HEK293 (cell line): ENCODE data around the gene WDR64.

Experiments
- CTCF ChIA-PET: fragments of 350-600 bp; formaldehyde crosslinking; extraction: SDS; loops from one replicate; lab custom pipeline; 2021; ENCODE audit warnings: antibody characterized with exemption; lab: Yijun Ruan, JAX
- POLR2A ChIA-PET: fragments of 300-600 bp; formaldehyde crosslinking; extraction: SDS; loops from one replicate; lab custom pipeline; 2020; ENCODE audit warnings: antibody characterized with exemption, inconsistent platforms; lab: Yijun Ruan, JAX
- H3K27ac ChIP-seq: fragments of 200-500 bp; sonication (Bioruptor generic); 2 replicates; pipeline ENCODE4 v1.5.1; 2014; ENCODE audit warnings: low read depth, low read length, control low read depth, inconsistent platforms; ENCODE audit errors: extremely low read depth
- H3K36me3 ChIP-seq, 2 experiments: fragments of 200-500 bp in 1 of 2; sonication (Bioruptor generic) in 1 of 2; 1 replicate in 1 of 2; 2 replicates in 1 of 2; pipeline ENCODE4 v1.5.1; 2014 to 2017; ENCODE audit warnings: inconsistent platforms in 2 of 2, low read length in 2 of 2; ENCODE audit not compliant: control insufficient read depth in 2 of 2, insufficient read depth in 1 of 2
- H3K4me1 ChIP-seq: fragments of 200-500 bp; sonication (Bioruptor generic); 2 replicates; pipeline ENCODE4 v1.5.1; 2014; ENCODE audit warnings: mild to moderate bottlenecking, low read length, inconsistent platforms; ENCODE audit not compliant: control insufficient read depth, insufficient read depth
- H3K4me3 ChIP-seq: 2 replicates; pipeline ENCODE4 v1.5.1; 2011; ENCODE audit warnings: low read depth, mild to moderate bottlenecking, control low read depth, low read length, moderate library complexity
- H3K9me3 ChIP-seq: fragments of 200-500 bp; sonication (Bioruptor generic); 2 replicates; pipeline ENCODE4 v1.5.1; 2014; ENCODE audit warnings: low read depth, low read length, inconsistent platforms; ENCODE audit not compliant: control insufficient read depth, insufficient read depth
- GLI2 ChIP-seq: fragments of 450-650 bp; formaldehyde crosslinking; IDR thresholded peaks from 2 replicates; pipeline ENCODE4; 2017; ENCODE audit warnings: missing biosample characterization, missing genetic modification characterization, low read depth, borderline replicate concordance
- PRDM1 ChIP-seq: fragments of 450-650 bp; formaldehyde crosslinking; IDR thresholded peaks from 2 replicates; pipeline ENCODE4; 2016; ENCODE audit warnings: missing biosample characterization, missing genetic modification characterization
- YY1 ChIP-seq: fragments of 450-650 bp; formaldehyde crosslinking; IDR thresholded peaks from 2 replicates; pipeline ENCODE4 v1.5.1; 2018; ENCODE audit warnings: missing biosample characterization, missing genetic modification characterization
- ZBTB1 ChIP-seq: fragments of 450-650 bp; formaldehyde crosslinking; IDR thresholded peaks from 2 replicates; pipeline ENCODE4 v1.5.1; 2016; ENCODE audit warnings: missing biosample characterization, missing genetic modification characterization
- ZBTB17 ChIP-seq: fragments of 450-650 bp; formaldehyde crosslinking; IDR thresholded peaks from 2 replicates; pipeline ENCODE4 v1.5.1; 2016; ENCODE audit warnings: missing biosample characterization, missing genetic modification characterization
- ZBTB7A ChIP-seq: fragments of 450-650 bp; formaldehyde crosslinking; IDR thresholded peaks from 2 replicates; pipeline ENCODE4 v1.5.1; 2016; ENCODE audit warnings: low read depth, missing biosample characterization, missing genetic modification characterization
- ZNF133 ChIP-seq: fragments of 450-650 bp; formaldehyde crosslinking; IDR thresholded peaks from 2 replicates; pipeline ENCODE4 v1.5.1; 2016; ENCODE audit warnings: missing biosample characterization, missing genetic modification characterization
- ZNF2 ChIP-seq: fragments of 450-650 bp; formaldehyde crosslinking; IDR thresholded peaks from 2 replicates; pipeline ENCODE4 v1.5.1; 2016; ENCODE audit warnings: missing biosample characterization, missing genetic modification characterization
- ZNF37A ChIP-seq: fragments of 450-650 bp; IDR thresholded peaks from 2 replicates; pipeline ENCODE4 v1.5.1; 2018; ENCODE audit warnings: missing biosample characterization, missing genetic modification characterization
- ZNF394 ChIP-seq: fragments of 450-650 bp; formaldehyde crosslinking; IDR thresholded peaks from 2 replicates; pipeline ENCODE4 v1.5.1; 2016; ENCODE audit warnings: missing biosample characterization, missing genetic modification characterization, mild to moderate bottlenecking, moderate library complexity, borderline replicate concordance
- ZNF423 ChIP-seq: fragments of 450-650 bp; formaldehyde crosslinking; IDR thresholded peaks from 2 replicates; pipeline ENCODE4 v1.5.1; 2016; ENCODE audit warnings: missing biosample characterization, missing genetic modification characterization
- ZNF585B ChIP-seq: fragments of 450-650 bp; formaldehyde crosslinking; IDR thresholded peaks from 2 replicates; pipeline ENCODE4 v1.5.1; 2016; ENCODE audit warnings: missing biosample characterization, missing genetic modification characterization
- ZNF600 ChIP-seq: fragments of 450-650 bp; formaldehyde crosslinking; IDR thresholded peaks from 2 replicates; pipeline ENCODE4 v1.5.1; 2016; ENCODE audit warnings: missing biosample characterization, missing genetic modification characterization
- ZNF654 ChIP-seq: fragments of 450-650 bp; formaldehyde crosslinking; IDR thresholded peaks from 2 replicates; pipeline ENCODE4 v1.5.1; 2016; ENCODE audit warnings: low read depth, missing biosample characterization, missing genetic modification characterization
- ZNF664 ChIP-seq: fragments of 450-650 bp; formaldehyde crosslinking; IDR thresholded peaks from 2 replicates; pipeline ENCODE4 v1.5.1; 2016; ENCODE audit warnings: missing biosample characterization, missing genetic modification characterization
- ZXDB ChIP-seq: fragments of 450-650 bp; formaldehyde crosslinking; IDR thresholded peaks from 2 replicates; pipeline ENCODE4 v1.5.1; 2016; ENCODE audit warnings: missing biosample characterization, missing genetic modification characterization
- TF ChIP-seq, protein P1 (sequence below): fragments of 450-650 bp; formaldehyde crosslinking; IDR thresholded peaks from 2 replicates; pipeline ENCODE4 v1.5.1; 2016; ENCODE audit warnings: missing biosample characterization, missing genetic modification characterization
- TF ChIP-seq, protein P2 (sequence below): fragments of 450-650 bp; formaldehyde crosslinking; IDR thresholded peaks from 2 replicates; pipeline ENCODE4 v1.5.1; 2017; ENCODE audit warnings: missing biosample characterization, missing genetic modification characterization
- TF ChIP-seq, protein P3 (sequence below): fragments of 450-650 bp; formaldehyde crosslinking; IDR thresholded peaks from 2 replicates; pipeline ENCODE4 v1.5.1; 2016; ENCODE audit warnings: missing biosample characterization, missing genetic modification characterization

The WDR64 gene

DNA sequence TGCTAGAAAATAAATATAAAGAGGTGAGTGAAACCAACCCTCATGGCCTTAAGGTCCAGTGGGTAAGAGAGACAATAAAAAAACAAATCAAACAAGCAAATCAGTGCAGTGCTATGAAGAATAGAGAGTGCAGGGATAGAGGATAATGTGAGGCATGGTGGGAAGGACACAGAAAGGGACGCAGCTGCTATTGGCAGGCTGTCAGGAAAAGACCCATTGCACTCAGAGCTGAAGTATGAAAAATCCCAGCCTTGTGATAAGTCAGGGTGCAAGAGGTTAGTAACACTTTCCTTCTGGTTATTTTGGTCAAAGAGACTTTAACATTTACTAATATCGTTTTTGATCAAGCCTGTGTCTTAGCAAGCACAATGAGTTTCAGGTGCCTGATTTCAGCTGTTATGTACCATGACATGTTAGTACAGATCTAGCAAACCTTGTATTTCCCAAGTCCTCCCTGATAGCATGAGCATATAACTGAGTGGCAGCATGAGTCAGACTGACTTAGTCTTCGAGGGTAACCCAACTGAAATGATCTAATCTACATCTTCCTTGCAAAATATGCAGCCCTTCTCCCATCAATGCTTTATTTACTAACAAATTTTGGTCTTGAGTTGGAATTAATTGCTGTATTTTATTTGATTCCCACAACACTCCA is 43.6 kb upstream of the WDR64 start:
- H3K4me1 ChIP-seq = no peaks in the 10 kb centered on the region
- H3K4me3 ChIP-seq = no peak overlapping the region
- ChIA-PET CTCF (no interaction called here), POLR2A (no interaction called here)
- no peaks in the 10 kb centered on the region for H3K36me3 ChIP-seq
- no peak for TF ChIP-seq YY1
- no peak for TF ChIP-seq ZNF423 (tag by site-specific recombination)
- TF ChIP-seq, protein P1, sequence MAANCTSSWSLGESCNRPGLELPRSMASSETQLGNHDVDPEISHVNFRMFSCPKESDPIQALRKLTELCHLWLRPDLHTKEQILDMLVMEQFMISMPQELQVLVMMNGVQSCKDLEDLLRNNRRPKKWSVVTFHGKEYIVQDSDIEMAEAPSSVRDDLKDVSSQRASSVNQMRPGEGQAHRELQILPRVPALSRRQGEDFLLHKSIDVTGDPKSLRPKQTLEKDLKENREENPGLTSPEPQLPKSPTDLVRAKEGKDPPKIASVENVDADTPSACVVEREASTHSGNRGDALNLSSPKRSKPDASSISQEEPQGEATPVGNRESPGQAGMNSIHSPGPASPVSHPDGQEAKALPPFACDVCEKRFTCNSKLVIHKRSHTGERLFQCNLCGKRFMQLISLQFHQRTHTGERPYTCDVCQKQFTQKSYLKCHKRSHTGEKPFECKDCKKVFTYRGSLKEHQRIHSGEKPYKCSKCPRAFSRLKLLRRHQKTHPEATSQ = no peak
- no peak for TF ChIP-seq ZNF133 (tag by site-specific recombination)
- TF ChIP-seq ZNF394 (tag by site-specific recombination) = no peak
- TF ChIP-seq ZNF600 (tag by site-specific recombination) = no peak
- no peak for TF ChIP-seq ZNF585B (tag by site-specific recombination)
- no peak for TF ChIP-seq ZNF2 (tag by site-specific recombination)
- no peak for TF ChIP-seq ZBTB1 (tag by site-specific recombination)
- TF ChIP-seq ZBTB17 (tag by site-specific recombination) = no peak
- TF ChIP-seq, protein P2, sequence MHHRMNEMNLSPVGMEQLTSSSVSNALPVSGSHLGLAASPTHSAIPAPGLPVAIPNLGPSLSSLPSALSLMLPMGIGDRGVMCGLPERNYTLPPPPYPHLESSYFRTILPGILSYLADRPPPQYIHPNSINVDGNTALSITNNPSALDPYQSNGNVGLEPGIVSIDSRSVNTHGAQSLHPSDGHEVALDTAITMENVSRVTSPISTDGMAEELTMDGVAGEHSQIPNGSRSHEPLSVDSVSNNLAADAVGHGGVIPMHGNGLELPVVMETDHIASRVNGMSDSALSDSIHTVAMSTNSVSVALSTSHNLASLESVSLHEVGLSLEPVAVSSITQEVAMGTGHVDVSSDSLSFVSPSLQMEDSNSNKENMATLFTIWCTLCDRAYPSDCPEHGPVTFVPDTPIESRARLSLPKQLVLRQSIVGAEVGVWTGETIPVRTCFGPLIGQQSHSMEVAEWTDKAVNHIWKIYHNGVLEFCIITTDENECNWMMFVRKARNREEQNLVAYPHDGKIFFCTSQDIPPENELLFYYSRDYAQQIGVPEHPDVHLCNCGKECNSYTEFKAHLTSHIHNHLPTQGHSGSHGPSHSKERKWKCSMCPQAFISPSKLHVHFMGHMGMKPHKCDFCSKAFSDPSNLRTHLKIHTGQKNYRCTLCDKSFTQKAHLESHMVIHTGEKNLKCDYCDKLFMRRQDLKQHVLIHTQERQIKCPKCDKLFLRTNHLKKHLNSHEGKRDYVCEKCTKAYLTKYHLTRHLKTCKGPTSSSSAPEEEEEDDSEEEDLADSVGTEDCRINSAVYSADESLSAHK (tag by site-specific recombination) = no peak
- TF ChIP-seq GLI2 = no peak
- no peak overlapping the region for H3K27ac ChIP-seq
- no peaks in the 10 kb centered on the region for H3K9me3 ChIP-seq

DNA sequence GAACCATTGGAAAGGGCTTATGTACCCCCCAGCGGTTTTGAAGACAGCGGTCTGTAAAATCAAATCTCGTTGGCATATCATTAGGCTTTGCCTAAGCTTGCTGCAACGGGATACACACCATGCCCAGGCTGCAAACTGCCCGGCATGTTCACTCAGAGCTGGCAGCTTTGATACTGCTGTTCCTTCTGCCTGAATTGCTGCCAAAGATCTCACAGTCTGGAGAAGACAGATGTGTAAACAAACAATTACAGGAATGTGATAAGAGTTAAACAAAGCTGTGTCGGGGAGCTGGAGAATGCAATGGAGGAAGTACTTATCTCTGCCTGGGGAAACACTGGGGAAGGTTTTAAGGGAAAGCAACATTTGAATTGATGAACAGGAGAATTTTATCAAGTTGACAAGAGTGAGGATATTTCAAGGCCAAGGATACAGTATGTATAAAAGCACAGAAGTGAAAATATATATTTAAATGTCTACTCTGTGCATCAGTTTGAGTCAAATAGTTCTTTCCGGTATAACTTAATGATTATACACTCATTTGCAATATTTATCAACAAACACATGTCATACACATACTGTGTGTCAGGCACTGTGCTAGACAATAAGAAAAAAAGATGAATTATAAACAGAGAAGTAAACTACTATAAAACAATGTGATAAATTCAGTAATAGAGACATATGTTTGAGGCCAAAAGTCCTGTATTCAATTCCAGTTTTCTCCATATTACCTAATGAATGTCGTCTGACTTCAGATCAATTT is 41.8 kb upstream of the WDR64 start:
- TF ChIP-seq ZNF37A (tag by site-specific recombination) = no peak
- 0 out of 2 replicates have a peak, but pooled peaks have one; percentile 19 for TF ChIP-seq ZXDB (tag by site-specific recombination)
- TF ChIP-seq PRDM1 (tag by site-specific recombination) = 0 out of 2 replicates have a peak, but pooled peaks have one; percentile 17
- H3K36me3 ChIP-seq = no peaks in the 10 kb centered on the region
- H3K9me3 ChIP-seq = no peaks in the 10 kb centered on the region
- ChIA-PET CTCF (interaction anchor here (0.7 to 2.6 kb wide), 6 partner anchors 11 to 227 kb away, joined by 3 to 7 read pairs (median 5); no protein-coding TSS in a partner anchor), POLR2A (interaction anchor here (0.6 kb wide), 1 partner anchor 241 kb away, joined by 6 read pairs; no protein-coding TSS in a partner anchor)
- H3K4me1 ChIP-seq = no peaks in the 10 kb centered on the region
- H3K4me3 ChIP-seq = no peak overlapping the region
- H3K27ac ChIP-seq = no peak overlapping the region

DNA sequence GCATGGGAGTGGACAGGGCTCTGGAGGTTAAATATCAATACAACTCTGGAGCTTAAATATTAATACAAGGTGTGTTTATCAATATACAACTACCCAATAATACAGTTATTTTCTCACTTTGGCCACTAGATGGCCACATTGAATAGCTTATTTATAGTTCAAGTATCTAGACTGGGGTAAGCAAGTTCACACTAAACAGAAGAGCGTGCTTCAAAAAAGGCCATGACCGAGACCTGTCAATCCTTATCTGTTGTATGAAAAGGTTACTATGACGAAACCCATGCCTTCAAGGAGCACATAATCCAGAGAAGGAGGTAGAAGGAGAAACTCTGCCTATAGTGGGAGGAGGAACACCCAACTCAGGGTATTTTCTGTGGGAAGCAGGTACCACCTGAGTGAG is 41.0 kb upstream of the WDR64 start:
- CTCF ChIA-PET = interaction anchor here (0.7 to 2.6 kb wide), 8 partner anchors 11 to 455 kb away, joined by 3 to 7 read pairs (median 4); no protein-coding TSS in a partner anchor
- Histone ChIP-seq H3K9me3 (no peaks in the 10 kb centered on the region), H3K4me3 (no peak overlapping the region), H3K27ac (no peak overlapping the region), H3K4me1 (no peaks in the 10 kb centered on the region), H3K36me3 (no peaks in the 10 kb centered on the region)
- TF ChIP-seq, protein P3, sequence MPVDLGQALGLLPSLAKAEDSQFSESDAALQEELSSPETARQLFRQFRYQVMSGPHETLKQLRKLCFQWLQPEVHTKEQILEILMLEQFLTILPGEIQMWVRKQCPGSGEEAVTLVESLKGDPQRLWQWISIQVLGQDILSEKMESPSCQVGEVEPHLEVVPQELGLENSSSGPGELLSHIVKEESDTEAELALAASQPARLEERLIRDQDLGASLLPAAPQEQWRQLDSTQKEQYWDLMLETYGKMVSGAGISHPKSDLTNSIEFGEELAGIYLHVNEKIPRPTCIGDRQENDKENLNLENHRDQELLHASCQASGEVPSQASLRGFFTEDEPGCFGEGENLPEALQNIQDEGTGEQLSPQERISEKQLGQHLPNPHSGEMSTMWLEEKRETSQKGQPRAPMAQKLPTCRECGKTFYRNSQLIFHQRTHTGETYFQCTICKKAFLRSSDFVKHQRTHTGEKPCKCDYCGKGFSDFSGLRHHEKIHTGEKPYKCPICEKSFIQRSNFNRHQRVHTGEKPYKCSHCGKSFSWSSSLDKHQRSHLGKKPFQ (tag by site-specific recombination) = peak; percentile 75; the same call in 1 of the 2 replicates
- TF ChIP-seq ZNF654 (tag by site-specific recombination) = peak; percentile 49
- TF ChIP-seq ZBTB7A (tag by site-specific recombination) = no peak
- TF ChIP-seq ZNF664 (tag by site-specific recombination) = 0 out of 2 replicates have a peak, but pooled peaks have one; percentile 2
- POLR2A ChIA-PET = no interaction called here
